CD4-positive, alpha-beta T cell (primary cell): ENCODE measurements around the gene ZNF488. TPM values are rescaled to one million over a fixed set of nuclear protein-coding genes. Genes with fewer than 3 reads are reported as not detected.

Experiments
- ATAC-seq: fragments of 200-7000 bp; cut with Tn5 transposase; one replicate; pipeline ENCODE4 v1.10.0; 2022; ENCODE audit warnings: mild to moderate bottlenecking; ENCODE audit not compliant: poor library complexity
- CTCF ChIA-PET: fragments of 350-600 bp; sonication (Branson Sonifier 250); formaldehyde crosslinking; loops from one replicate; lab custom pipeline; 2021; ENCODE audit warnings: antibody characterized with exemption, inconsistent platforms; lab: Charles Lee
- POLR2A ChIA-PET: fragments of 350-600 bp; sonication (Branson Sonifier 250); formaldehyde crosslinking; loops from one replicate; lab custom pipeline; 2021; ENCODE audit warnings: antibody characterized with exemption, inconsistent platforms; lab: Charles Lee
- DNase-seq, 14 experiments: peaks; one replicate each; pipeline ENCODE4 v3.0.0-alpha.2; 2013 to 2020; ENCODE audit warnings: mixed read lengths in 2 of 14
- H3K27ac ChIP-seq, 2 donors: one replicate each; pipeline versions ENCODE4 v1.5.1 to v1.7.0; 2013; ENCODE audit warnings: low read length in 2 of 2, low read depth in 1 of 2, mild to moderate bottlenecking in 1 of 2
- H3K27me3 ChIP-seq, 2 experiments: 1 replicate in 1 of 2; 2 replicates in 1 of 2; pipeline versions ENCODE4 v1.6.1 to v1.7.0; 2013; ENCODE audit warnings: low read length in 2 of 2, control low read depth in 1 of 2, mild to moderate bottlenecking in 1 of 2, moderate library complexity in 1 of 2; ENCODE audit not compliant: insufficient read depth in 2 of 2, control insufficient read depth in 1 of 2
- H3K36me3 ChIP-seq: one replicate; pipeline ENCODE4 v1.6.1; 2013; ENCODE audit warnings: low read length, control low read depth; ENCODE audit not compliant: insufficient read depth
- H3K4me1 ChIP-seq: one replicate; pipeline ENCODE4 v1.6.1; 2013; ENCODE audit warnings: low read length, control low read depth; ENCODE audit not compliant: insufficient read depth
- H3K4me3 ChIP-seq: one replicate; pipeline ENCODE4 v1.5.1; 2013; ENCODE audit warnings: mild to moderate bottlenecking, low read length, moderate library complexity
- H3K9me3 ChIP-seq, 2 experiments: 1 replicate in 1 of 2; 2 replicates in 1 of 2; pipeline versions ENCODE4 v1.6.1 to v1.7.0; 2013; ENCODE audit warnings: low read length in 2 of 2, mild to moderate bottlenecking in 2 of 2, control low read depth in 1 of 2, moderate library complexity in 1 of 2; ENCODE audit not compliant: control insufficient read depth in 1 of 2, insufficient read depth in 1 of 2
- H3K27ac Mint-ChIP-seq: one replicate; pipeline ENCODE4 v1.8.0; 2020; ENCODE audit warnings: mixed read lengths
- H3K27me3 Mint-ChIP-seq: one replicate; pipeline ENCODE4 v1.8.0; 2021; ENCODE audit warnings: mixed read lengths
- H3K36me3 Mint-ChIP-seq: one replicate; pipeline ENCODE4 v1.8.0; 2021; ENCODE audit warnings: low read depth, mixed read lengths
- H3K4me1 Mint-ChIP-seq: one replicate; pipeline ENCODE4 v1.8.0; 2021; ENCODE audit warnings: low read depth, mixed read lengths
- H3K4me3 Mint-ChIP-seq: one replicate; pipeline ENCODE4 v1.8.0; 2020; ENCODE audit warnings: mild to moderate bottlenecking, mixed read lengths
- H3K9me3 Mint-ChIP-seq: one replicate; pipeline ENCODE4 v1.8.0; 2020; ENCODE audit warnings: mixed read lengths
- intact Hi-C, 2 experiments: fragments of 100-400 bp; cut with DNase I in 1 of 2; cut with micrococcal nuclease in 1 of 2; formaldehyde crosslinking; loops; one replicate each; pipeline versions ENCODE4 v1.15.1 to v1.9.0; 2023 to 2025; cut with DNase I, micrococcal nuclease
- total RNA-seq, 174 experiments: library from RNA in 2 of 174; stranded (reverse) in 2 of 174; gene quantifications; one replicate each; pipeline ENCODE4 v1.2.3 and lab custom pipeline; 2021 to 2026
- TF ChIP-seq, protein P1 (sequence below): fragments of 200-600 bp; IDR thresholded peaks from one replicate; pipeline ENCODE4 v1.8.0; 2022; ENCODE audit warnings: antibody characterized with exemption, mild to moderate bottlenecking

ZNF488 gene
- total RNA-seq, 2 experiments from 2014 or later, result not detected

DNA sequence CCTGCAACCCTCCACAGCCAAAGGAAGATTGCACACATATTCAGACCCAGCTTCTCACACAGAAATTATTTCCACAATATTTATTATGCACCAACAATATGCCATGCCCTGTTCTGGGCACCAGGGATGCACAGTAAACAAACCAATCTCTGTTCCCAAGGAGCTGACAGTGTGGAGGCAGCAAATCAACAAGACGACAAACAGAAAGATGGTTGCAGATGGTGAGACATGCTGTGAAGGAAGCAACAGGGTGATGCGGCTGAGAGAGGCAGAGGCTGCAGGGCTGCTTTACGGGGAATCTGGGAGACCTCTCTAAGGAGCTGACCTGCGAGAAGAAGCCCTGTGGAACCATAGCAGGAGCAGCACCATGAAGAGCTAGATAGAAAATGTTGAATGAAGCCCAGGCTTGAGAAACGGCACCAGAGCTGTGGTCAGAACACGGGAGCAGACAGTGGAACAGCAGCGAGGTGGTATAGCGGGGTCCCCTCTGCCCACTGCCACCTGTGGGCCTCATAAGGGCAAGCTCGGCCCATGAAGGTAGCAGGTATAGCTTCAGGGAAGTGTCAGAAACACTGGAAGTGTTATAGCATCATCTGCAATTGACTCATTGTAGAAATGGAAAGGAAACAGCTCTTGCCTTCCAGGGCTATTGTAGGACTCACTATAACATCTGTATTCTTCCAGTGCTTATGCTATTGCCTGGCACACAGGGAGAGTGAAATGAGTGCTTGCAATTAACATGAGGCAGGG, 18.5 kb downstream of the ZNF488 start:
- Mint-ChIP-seq H3K9me3 (no peaks in the 10 kb centered on the region), H3K4me1 (no peaks in the 10 kb centered on the region), H3K36me3 (no peaks in the 10 kb centered on the region), H3K27me3 (no peaks in the 10 kb centered on the region), H3K4me3 (no peak overlapping the region), H3K27ac (no peak overlapping the region)
- no peak for DNase-seq
- intact Hi-C loops, result no loop called here
- Histone ChIP-seq H3K27me3 (no peaks in the 10 kb centered on the region), H3K36me3 (no peaks in the 10 kb centered on the region), H3K4me3 (no peak overlapping the region), H3K27ac (no peak overlapping the region), H3K4me1 (no peaks in the 10 kb centered on the region), H3K9me3 (peaks cover 0 to 7% of the 10 kb centered on the region in 2 experiments)
- ChIA-PET CTCF (no interaction called here), POLR2A (no interaction called here)
- TF ChIP-seq, protein P1, sequence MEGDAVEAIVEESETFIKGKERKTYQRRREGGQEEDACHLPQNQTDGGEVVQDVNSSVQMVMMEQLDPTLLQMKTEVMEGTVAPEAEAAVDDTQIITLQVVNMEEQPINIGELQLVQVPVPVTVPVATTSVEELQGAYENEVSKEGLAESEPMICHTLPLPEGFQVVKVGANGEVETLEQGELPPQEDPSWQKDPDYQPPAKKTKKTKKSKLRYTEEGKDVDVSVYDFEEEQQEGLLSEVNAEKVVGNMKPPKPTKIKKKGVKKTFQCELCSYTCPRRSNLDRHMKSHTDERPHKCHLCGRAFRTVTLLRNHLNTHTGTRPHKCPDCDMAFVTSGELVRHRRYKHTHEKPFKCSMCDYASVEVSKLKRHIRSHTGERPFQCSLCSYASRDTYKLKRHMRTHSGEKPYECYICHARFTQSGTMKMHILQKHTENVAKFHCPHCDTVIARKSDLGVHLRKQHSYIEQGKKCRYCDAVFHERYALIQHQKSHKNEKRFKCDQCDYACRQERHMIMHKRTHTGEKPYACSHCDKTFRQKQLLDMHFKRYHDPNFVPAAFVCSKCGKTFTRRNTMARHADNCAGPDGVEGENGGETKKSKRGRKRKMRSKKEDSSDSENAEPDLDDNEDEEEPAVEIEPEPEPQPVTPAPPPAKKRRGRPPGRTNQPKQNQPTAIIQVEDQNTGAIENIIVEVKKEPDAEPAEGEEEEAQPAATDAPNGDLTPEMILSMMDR, result no peak
- ATAC-seq, result no peak

DNA sequence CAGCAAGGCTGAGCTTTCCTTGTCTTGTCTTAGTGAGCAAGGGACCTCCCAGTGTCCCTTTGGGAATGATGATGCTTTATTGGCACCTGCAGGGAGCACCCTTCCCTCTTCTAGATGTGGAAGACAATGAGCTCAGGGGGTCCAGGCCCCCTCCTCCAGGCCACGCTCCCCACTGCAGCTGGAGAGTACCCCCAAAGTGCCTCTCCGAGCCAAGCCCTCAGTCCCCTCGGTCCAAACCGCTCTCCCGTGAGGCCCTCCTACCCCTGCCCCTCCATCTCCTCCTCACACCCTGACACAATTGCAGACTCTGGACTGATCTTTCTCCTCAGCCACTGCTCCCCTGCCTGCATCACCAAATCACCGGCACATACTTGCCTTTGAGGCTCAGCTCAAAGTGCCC, 19.2 kb downstream of the ZNF488 start:
- H3K27ac ChIP-seq, result no peak overlapping the region
- no peak for ATAC-seq
- H3K4me3 ChIP-seq, result no peak overlapping the region
- no peak overlapping the region for H3K27ac Mint-ChIP-seq
- intact Hi-C loops, result no loop called here
- H3K36me3 ChIP-seq, result no peaks in the 10 kb centered on the region
- H3K4me3 Mint-ChIP-seq, result no peak overlapping the region
- TF ChIP-seq, protein P1, result no peak
- no peaks in the 10 kb centered on the region for H3K4me1 ChIP-seq
- ChIA-PET CTCF (no interaction called here), POLR2A (no interaction called here)
- H3K9me3 Mint-ChIP-seq, result no peaks in the 10 kb centered on the region
- no peak for DNase-seq
- no peaks in the 10 kb centered on the region for H3K36me3 Mint-ChIP-seq
- peaks cover 0 to 7% of the 10 kb centered on the region in 2 experiments for H3K9me3 ChIP-seq
- no peaks in the 10 kb centered on the region for H3K27me3 Mint-ChIP-seq
- no peaks in the 10 kb centered on the region for H3K27me3 ChIP-seq
- no peaks in the 10 kb centered on the region for H3K4me1 Mint-ChIP-seq

DNA sequence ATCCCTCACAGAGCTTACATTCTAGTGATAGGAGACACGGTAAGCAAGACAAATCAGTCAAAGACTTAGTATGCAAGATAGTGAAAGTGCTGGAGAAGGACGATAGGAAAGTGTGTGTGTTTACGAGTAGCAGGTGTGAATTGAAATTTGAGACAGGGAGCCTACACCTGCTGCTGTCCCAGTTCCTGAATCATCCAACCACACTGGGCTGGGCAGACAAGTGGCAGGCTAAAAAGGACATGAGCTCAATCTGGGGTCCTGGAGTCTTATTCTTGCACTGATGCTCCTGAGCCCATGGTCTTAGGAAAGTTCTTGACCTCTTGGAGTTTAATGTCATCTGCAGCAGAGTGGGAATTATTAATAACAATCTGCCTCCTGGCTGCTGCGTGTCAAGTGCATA, 19.7 kb downstream of the ZNF488 start:
- no peak overlapping the region for H3K4me3 Mint-ChIP-seq
- ATAC-seq (no peak), DNase-seq (no peak)
- no peaks in the 10 kb centered on the region for H3K27me3 ChIP-seq
- H3K27ac ChIP-seq, result no peak overlapping the region
- no peaks in the 10 kb centered on the region for H3K36me3 ChIP-seq
- ChIA-PET POLR2A (no interaction called here), CTCF (no interaction called here)
- H3K27ac Mint-ChIP-seq, result no peak overlapping the region
- no peaks in the 10 kb centered on the region for H3K9me3 Mint-ChIP-seq
- H3K27me3 Mint-ChIP-seq, result no peaks in the 10 kb centered on the region
- no peaks in the 10 kb centered on the region for H3K36me3 Mint-ChIP-seq
- H3K4me1 Mint-ChIP-seq, result no peaks in the 10 kb centered on the region
- H3K4me1 ChIP-seq, result no peaks in the 10 kb centered on the region
- H3K9me3 ChIP-seq, result peaks cover 0 to 7% of the 10 kb centered on the region in 2 experiments
- TF ChIP-seq, protein P1, result no peak
- H3K4me3 ChIP-seq, result no peak overlapping the region
- intact Hi-C loops, result no loop called here
